Adipocyte (in vitro differentiated cells): Measurements from ENCODE around the gene RPP25L.

ENCODE experiments used
- DNase-seq: peaks from one replicate; pipeline ENCODE4 v3.0.0-alpha.2; 2015; ENCODE audit warnings: low read depth
- H3K27me3 ChIP-seq: replicated peaks from 2 replicates; pipeline ENCODE4 v1.7.0; 2013; ENCODE audit warnings: mild to moderate bottlenecking, low read length, moderate library complexity; ENCODE audit not compliant: control insufficient read depth, insufficient read depth
- H3K36me3 ChIP-seq: 2 replicates; pipeline ENCODE4 v1.7.0; 2013; ENCODE audit warnings: low read length, mild to moderate bottlenecking, moderate library complexity; ENCODE audit not compliant: control insufficient read depth, insufficient read depth, severe bottlenecking
- H3K4me1 ChIP-seq: 2 replicates; pipeline ENCODE4 v1.7.0; 2013; ENCODE audit warnings: mild to moderate bottlenecking, low read length, moderate library complexity; ENCODE audit not compliant: control insufficient read depth, insufficient read depth
- H3K4me3 ChIP-seq: 2 replicates; pipeline ENCODE4 v1.7.0; 2013; ENCODE audit warnings: mild to moderate bottlenecking, low read length, moderate library complexity
- H3K9ac ChIP-seq: 2 replicates; pipeline ENCODE4 v1.7.0; 2013; ENCODE audit warnings: mild to moderate bottlenecking, low read length, moderate library complexity
- H3K9me3 ChIP-seq: 2 replicates; pipeline ENCODE4 v1.7.0; 2013; ENCODE audit warnings: mild to moderate bottlenecking, low read length, moderate library complexity; ENCODE audit not compliant: control insufficient read depth

The RPP25L gene

GRCh38 chr9:34635556-34635955, 23.7 kb upstream of the RPP25L start:
- Histone ChIP-seq H3K27me3 (peaks cover 2% of the 10 kb centered on the region), H3K9ac (peak overlapping the region; percentile 58), H3K9me3 (no peaks in the 10 kb centered on the region), H3K4me1 (peaks cover 37% of the 10 kb centered on the region), H3K36me3 (peaks cover 10% of the 10 kb centered on the region), H3K4me3 (peak overlapping the region; percentile 48)
- no peak for DNase-seq

GRCh38 chr9:34634551-34635248, 22.8 kb upstream of the RPP25L start:
- peaks cover 10% of the 10 kb centered on the region for H3K36me3 ChIP-seq
- H3K9ac ChIP-seq, result peak overlapping the region; percentile 22
- no peaks in the 10 kb centered on the region for H3K9me3 ChIP-seq
- no peak for DNase-seq
- H3K4me1 ChIP-seq, result peaks cover 37% of the 10 kb centered on the region
- H3K27me3 ChIP-seq, result peaks cover 11% of the 10 kb centered on the region
- no peak overlapping the region for H3K4me3 ChIP-seq

- Histone ChIP-seq H3K9me3 (no peaks in the 10 kb centered on the region), H3K4me1 (peaks cover 41% of the 10 kb centered on the region), H3K4me3 (no peak overlapping the region), H3K9ac (no peak overlapping the region), H3K36me3 (peaks cover 10% of the 10 kb centered on the region), H3K27me3 (peaks cover 17% of the 10 kb centered on the region)
- peak; percentile 83 for DNase-seq
Measured at GRCh38 chr9:34633851-34634550, 22.1 kb upstream of the RPP25L start.

DNA sequence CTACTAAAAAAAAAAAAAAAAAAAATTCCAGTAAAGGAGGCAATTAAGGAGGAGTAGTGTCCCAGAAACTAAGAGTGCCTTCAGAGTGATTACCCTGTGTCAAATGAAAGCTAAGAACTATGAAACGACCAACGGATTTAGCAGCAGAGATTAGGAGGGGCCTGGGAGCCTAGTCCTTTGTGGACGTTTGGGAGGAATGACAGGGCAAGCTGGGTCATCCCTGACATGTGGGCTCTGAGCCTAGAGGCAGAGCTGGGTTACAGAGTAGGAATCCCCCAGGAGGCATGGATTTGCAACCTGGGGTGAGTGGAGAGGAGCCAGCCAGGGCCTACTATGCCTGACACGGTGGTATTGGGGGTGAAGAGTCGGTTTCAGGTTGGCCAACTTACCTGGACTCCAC, 21.3 kb upstream of the RPP25L start:
- H3K4me1 ChIP-seq, result peaks cover 38% of the 10 kb centered on the region
- H3K9me3 ChIP-seq, result no peaks in the 10 kb centered on the region
- H3K4me3 ChIP-seq, result no peak overlapping the region
- peaks cover 23% of the 10 kb centered on the region for H3K27me3 ChIP-seq
- no peak for DNase-seq
- peaks cover 10% of the 10 kb centered on the region for H3K36me3 ChIP-seq
- H3K9ac ChIP-seq, result peak overlapping the region; percentile 33

- H3K27me3 ChIP-seq, result peaks cover 47% of the 10 kb centered on the region
- H3K4me1 ChIP-seq, result peaks cover 19% of the 10 kb centered on the region
- H3K4me3 ChIP-seq, result no peak overlapping the region
- H3K9ac ChIP-seq, result no peak overlapping the region
- no peak for DNase-seq
- peaks cover 10% of the 10 kb centered on the region for H3K36me3 ChIP-seq
- H3K9me3 ChIP-seq, result no peaks in the 10 kb centered on the region
Measured at GRCh38 chr9:34630402-34631154, 18.7 kb upstream of the RPP25L start.

DNA sequence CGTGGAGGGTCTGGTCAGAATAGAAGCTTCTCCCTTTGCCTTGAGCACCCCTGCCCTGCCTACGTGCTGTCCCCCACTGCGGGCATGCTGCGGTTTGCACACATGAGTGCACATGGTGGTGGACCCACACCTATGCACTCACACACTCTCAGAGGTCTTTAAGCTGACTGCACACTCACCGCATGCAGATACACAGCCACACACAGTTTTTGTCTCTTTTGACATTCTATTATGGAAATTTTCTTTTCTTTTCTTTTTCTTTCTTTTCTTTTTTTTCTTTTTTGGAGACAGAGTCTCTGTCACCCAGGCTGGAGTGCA, 17.6 kb upstream of the RPP25L start:
- peaks cover 15% of the 10 kb centered on the region for H3K4me1 ChIP-seq
- no peak for DNase-seq
- H3K4me3 ChIP-seq, result peak overlapping the region; percentile 70
- no peak overlapping the region for H3K9ac ChIP-seq
- H3K27me3 ChIP-seq, result peaks cover 57% of the 10 kb centered on the region
- H3K9me3 ChIP-seq, result no peaks in the 10 kb centered on the region
- no peaks in the 10 kb centered on the region for H3K36me3 ChIP-seq

DNA sequence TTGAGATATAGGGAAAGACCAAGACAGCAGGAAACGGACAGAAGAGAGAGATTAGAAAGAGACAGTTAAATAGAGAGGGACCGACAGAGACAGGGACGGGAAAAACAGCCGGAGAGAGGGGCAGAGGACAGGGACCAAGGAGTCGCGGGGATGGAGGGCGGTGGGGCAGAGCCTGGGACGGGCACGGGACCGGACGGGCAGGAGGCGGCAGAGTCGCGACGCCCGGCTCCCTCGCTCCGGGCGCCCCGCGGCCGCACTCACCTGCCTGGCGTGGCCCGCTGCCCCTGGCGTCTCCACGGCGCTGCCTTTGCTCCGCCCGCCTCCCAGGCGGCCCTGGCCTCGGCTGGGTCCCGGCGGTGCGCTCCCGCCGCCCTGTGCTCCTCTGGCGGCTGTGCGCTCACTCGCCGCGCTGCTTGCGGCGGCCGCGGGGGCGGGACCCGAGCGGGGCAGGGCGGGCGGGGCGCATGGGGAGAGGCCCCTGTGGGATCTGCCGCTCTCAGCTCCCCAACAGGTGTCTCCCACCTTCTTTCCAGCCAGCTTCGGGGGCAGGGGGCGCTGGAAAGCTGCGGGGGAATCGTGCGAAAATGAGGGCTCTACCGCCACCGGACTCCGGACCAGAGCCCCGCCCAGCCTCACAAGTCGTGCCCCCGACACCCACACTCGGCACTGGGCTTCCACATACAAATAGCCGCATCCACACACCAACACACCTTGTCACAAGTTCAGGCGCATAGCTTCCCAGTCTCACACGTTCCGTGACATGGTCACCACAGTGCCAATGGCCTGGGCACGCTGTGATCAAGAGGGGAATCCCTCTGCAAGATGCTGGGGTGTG, 17.0 kb upstream of the RPP25L start, which contains the start of gene ARID3C:
Gene ARID3C, minus strand, starts transcription at position 411 of the 835 bp plus-strand sequence. CDS start 1,052 bp downstream, outside the sequence.
- peak; percentile 68 for DNase-seq
- Histone ChIP-seq H3K9ac (no peak within 1 kb of the TSS), H3K9me3 (no peaks in the 10 kb centered on the region), H3K27me3 (peaks cover 63% of the 10 kb centered on the region), H3K36me3 (no peaks in the 10 kb centered on the region), H3K4me1 (peaks cover 15% of the 10 kb centered on the region), H3K4me3 (peak within 1 kb of the TSS; percentile 70)

GRCh38 chr9:34627716-34628655, 16.1 kb upstream of the RPP25L start:
- Histone ChIP-seq H3K36me3 (no peaks in the 10 kb centered on the region), H3K9me3 (no peaks in the 10 kb centered on the region), H3K4me1 (peaks cover 8% of the 10 kb centered on the region), H3K27me3 (peaks cover 70% of the 10 kb centered on the region), H3K9ac (no peak overlapping the region), H3K4me3 (peak overlapping the region; percentile 70)
- DNase-seq, result no peak

GRCh38 chr9:34625186-34625486, 13.2 kb upstream of the RPP25L start:
- H3K4me3 ChIP-seq, result no peak overlapping the region
- H3K27me3 ChIP-seq, result peaks cover 71% of the 10 kb centered on the region
- H3K9ac ChIP-seq, result no peak overlapping the region
- DNase-seq, result no peak
- no peaks in the 10 kb centered on the region for H3K36me3 ChIP-seq
- H3K9me3 ChIP-seq, result no peaks in the 10 kb centered on the region
- H3K4me1 ChIP-seq, result peaks cover 8% of the 10 kb centered on the region

- Histone ChIP-seq H3K9me3 (no peaks in the 10 kb centered on the region), H3K27me3 (peaks cover 67% of the 10 kb centered on the region), H3K4me3 (no peak overlapping the region), H3K9ac (no peak overlapping the region), H3K36me3 (no peaks in the 10 kb centered on the region), H3K4me1 (peaks cover 10% of the 10 kb centered on the region)
- DNase-seq, result no peak
Measured at GRCh38 chr9:34624475-34625185, 12.7 kb upstream of the RPP25L start.
